Endodermal cell (in vitro differentiated cells): ENCODE results near the gene RASGEF1C. TPM values are rescaled to one million over a fixed set of nuclear protein-coding genes. Genes with fewer than 3 reads are reported as not detected.

Source experiments
- DNase-seq: peaks from one replicate; pipeline ENCODE4 v3.0.0-alpha.2; 2017
- H3K27ac ChIP-seq: 2 replicates; pipeline ENCODE4 v1.5.1; 2013; ENCODE audit warnings: mild to moderate bottlenecking, low read depth, low read length, moderate library complexity
- H3K27me3 ChIP-seq: 2 replicates; pipeline ENCODE4 v1.6.1; 2013; ENCODE audit warnings: mild to moderate bottlenecking, low read length, moderate library complexity; ENCODE audit not compliant: insufficient read depth, control insufficient read depth, poor library complexity, severe bottlenecking
- H3K36me3 ChIP-seq: 2 replicates; pipeline ENCODE4 v1.7.0; 2013; ENCODE audit warnings: mild to moderate bottlenecking, low read length, moderate library complexity; ENCODE audit not compliant: control insufficient read depth, insufficient read depth
- H3K4me1 ChIP-seq: one replicate; pipeline ENCODE4 v1.7.0; 2013; ENCODE audit warnings: low read length; ENCODE audit not compliant: control insufficient read depth, insufficient read depth
- H3K4me3 ChIP-seq: 2 replicates; pipeline ENCODE4 v1.5.1; 2013; ENCODE audit warnings: mild to moderate bottlenecking, low read length, moderate library complexity
- H3K9ac ChIP-seq: 2 replicates; pipeline ENCODE4 v1.6.1; 2013; ENCODE audit warnings: mild to moderate bottlenecking, low read length, moderate library complexity; ENCODE audit not compliant: poor library complexity, severe bottlenecking; ENCODE audit errors: extremely low read depth
- H3K9me3 ChIP-seq: 2 replicates; pipeline ENCODE4 v1.6.1; 2013; ENCODE audit warnings: mild to moderate bottlenecking, low read length, moderate library complexity; ENCODE audit not compliant: control insufficient read depth
- H3K27ac Mint-ChIP-seq: 2 replicates; pipeline ENCODE4 v1.8.0; 2020; ENCODE audit warnings: mixed read lengths
- H3K27me3 Mint-ChIP-seq: 2 replicates; pipeline ENCODE4 v1.8.0; 2021; ENCODE audit warnings: mild to moderate bottlenecking, mixed read lengths; ENCODE audit not compliant: insufficient read depth
- H3K36me3 Mint-ChIP-seq: 2 replicates; pipeline ENCODE4 v1.8.0; 2020; ENCODE audit warnings: low read depth, mixed read lengths
- H3K4me1 Mint-ChIP-seq: 2 replicates; pipeline ENCODE4 v1.8.0; 2020; ENCODE audit warnings: mixed read lengths
- H3K4me3 Mint-ChIP-seq: 2 replicates; pipeline ENCODE4 v1.8.0; 2020; ENCODE audit warnings: mild to moderate bottlenecking, moderate library complexity, mixed read lengths
- H3K9me3 Mint-ChIP-seq: 2 replicates; pipeline ENCODE4 v1.8.0; 2020; ENCODE audit warnings: mild to moderate bottlenecking, mixed read lengths
- WGBS, 2 experiments: methylation state at CpG; one replicate each; pipeline versions ENCODE4 v1.1.5 to v1.1.7; 2013; ENCODE audit warnings: missing lambda C conversion rate in 2 of 2, mixed read lengths in 1 of 2; ENCODE audit not compliant: insufficient coverage in 1 of 2, insufficient read length in 1 of 2; 5-methylcytosine and 5-hydroxymethylcytosine counted together
- total RNA-seq, 2 donors: library from RNA; stranded (reverse); fragmentation: NEBNext Ultra II Directional in 1 of 2; extraction: Animal tissue kit (Norgen Biotek cat#: 25700) in 1 of 2; gene quantifications; 2 replicates in 1 of 2; 3 replicates in 1 of 2; pipeline ENCODE4 v1.2.1, GENCODE V29; 2021
- TF ChIP-seq, protein P1 (sequence below): fragments of 200-600 bp; sonication (generic); conservative IDR thresholded peaks from 2 replicates; pipeline ENCODE4 v1.5.0; 2021; ENCODE audit warnings: antibody characterized with exemption, mild to moderate bottlenecking

RASGEF1C gene
- total RNA-seq, 2 donors from 2014 or later = 0.62 to 0.75 TPM

DNA sequence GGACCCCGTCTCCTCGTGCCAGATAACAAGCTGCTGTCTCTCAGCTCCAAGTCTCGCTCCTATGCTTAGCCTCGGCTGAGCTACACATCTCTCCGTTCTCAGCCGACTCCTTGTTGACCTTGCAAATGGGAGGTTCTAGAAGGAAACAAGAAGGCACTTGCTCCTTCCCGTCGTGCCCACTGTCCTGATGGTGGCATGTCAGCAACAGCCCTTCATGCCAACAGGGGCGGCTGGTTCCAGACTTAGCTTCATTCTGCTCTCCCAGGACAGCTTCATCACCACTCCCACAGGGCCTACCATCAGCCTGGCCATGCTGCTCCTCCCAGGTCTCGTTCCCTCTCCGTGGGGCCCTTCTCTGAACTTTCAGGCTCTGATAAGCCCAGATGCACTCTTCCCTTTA is 13.0 kb upstream of the RASGEF1C start:
- peaks cover 58% of the 10 kb centered on the region for H3K9me3 Mint-ChIP-seq
- peaks cover 60% of the 10 kb centered on the region for H3K9me3 ChIP-seq

DNA sequence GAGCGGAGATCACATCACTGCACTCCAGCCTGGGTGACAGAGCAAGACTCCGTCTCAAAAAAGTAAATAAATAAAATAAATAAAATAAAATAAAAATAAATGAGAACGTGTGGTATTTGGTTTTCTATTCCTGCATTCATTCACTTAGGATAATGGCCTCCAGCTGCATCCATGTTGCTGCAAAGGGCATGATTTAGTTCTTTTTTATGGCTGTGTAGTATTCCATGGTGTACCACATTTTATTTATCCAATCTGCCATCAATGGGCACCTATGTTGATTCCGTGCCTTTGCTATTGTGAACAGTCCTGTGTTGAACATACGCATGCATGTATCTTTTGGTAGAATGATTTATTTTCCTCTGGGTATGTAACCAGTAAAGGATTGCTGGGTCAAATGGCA is 8.8 kb upstream of the RASGEF1C start:
- peaks cover 43% of the 10 kb centered on the region for H3K9me3 Mint-ChIP-seq

More for the DNA sequence above, 13.0 kb upstream of the RASGEF1C start:
- Mint-ChIP-seq H3K27me3 (peaks cover 3% of the 10 kb centered on the region), H3K36me3 (peaks cover 23% of the 10 kb centered on the region), H3K4me1 (no peaks in the 10 kb centered on the region), H3K27ac (no peak overlapping the region), H3K4me3 (no peak overlapping the region)
- WGBS, 2 experiments = 93 to 95% methylated on average over 9 to 11 of the region's 11 CpGs
- Histone ChIP-seq H3K4me3 (no peak overlapping the region), H3K36me3 (no peaks in the 10 kb centered on the region), H3K27me3 (no peaks in the 10 kb centered on the region), H3K4me1 (no peaks in the 10 kb centered on the region), H3K27ac (no peak overlapping the region), H3K9ac (no peak overlapping the region)
- TF ChIP-seq, protein P1, sequence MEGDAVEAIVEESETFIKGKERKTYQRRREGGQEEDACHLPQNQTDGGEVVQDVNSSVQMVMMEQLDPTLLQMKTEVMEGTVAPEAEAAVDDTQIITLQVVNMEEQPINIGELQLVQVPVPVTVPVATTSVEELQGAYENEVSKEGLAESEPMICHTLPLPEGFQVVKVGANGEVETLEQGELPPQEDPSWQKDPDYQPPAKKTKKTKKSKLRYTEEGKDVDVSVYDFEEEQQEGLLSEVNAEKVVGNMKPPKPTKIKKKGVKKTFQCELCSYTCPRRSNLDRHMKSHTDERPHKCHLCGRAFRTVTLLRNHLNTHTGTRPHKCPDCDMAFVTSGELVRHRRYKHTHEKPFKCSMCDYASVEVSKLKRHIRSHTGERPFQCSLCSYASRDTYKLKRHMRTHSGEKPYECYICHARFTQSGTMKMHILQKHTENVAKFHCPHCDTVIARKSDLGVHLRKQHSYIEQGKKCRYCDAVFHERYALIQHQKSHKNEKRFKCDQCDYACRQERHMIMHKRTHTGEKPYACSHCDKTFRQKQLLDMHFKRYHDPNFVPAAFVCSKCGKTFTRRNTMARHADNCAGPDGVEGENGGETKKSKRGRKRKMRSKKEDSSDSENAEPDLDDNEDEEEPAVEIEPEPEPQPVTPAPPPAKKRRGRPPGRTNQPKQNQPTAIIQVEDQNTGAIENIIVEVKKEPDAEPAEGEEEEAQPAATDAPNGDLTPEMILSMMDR = no peak
- DNase-seq = no peak

DNA sequence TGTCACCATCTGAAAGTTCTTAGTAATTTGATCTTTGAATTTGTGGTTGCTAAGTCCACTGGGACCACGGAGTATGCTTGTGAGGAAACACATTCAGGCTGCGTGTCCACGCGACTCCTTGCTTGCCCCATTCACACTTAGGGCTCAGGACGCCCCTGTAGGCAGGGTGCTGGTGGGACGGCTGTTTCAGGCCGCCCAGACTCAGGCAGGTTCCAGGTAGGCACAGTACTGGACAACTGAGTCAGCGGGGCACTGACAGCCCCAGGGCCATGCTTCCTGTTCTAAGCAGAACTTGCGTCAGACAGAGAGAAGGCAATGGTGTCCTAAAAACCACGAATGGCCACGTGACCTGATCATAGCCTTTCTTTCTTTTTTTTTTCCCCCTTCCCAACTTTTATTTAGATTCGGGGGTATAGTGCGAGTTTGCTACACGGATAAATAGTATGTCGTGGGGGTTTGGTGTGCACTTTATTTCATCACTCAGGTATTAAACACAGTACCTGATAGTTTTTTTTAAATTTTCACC is 7.7 kb upstream of the RASGEF1C start:
- 94 to 97% methylated on average over 11 to 15 of the region's 15 CpGs for WGBS, 2 experiments
- H3K9ac ChIP-seq = no peak overlapping the region
- H3K27ac Mint-ChIP-seq = no peak overlapping the region
- H3K9me3 ChIP-seq = peaks cover 28% of the 10 kb centered on the region
- peaks cover 7% of the 10 kb centered on the region for H3K27me3 Mint-ChIP-seq
- no peak overlapping the region for H3K4me3 ChIP-seq
- no peaks in the 10 kb centered on the region for H3K27me3 ChIP-seq
- H3K4me1 ChIP-seq = no peaks in the 10 kb centered on the region
- TF ChIP-seq, protein P1 = no peak
- H3K9me3 Mint-ChIP-seq = peaks cover 35% of the 10 kb centered on the region
- no peaks in the 10 kb centered on the region for H3K36me3 Mint-ChIP-seq
- no peaks in the 10 kb centered on the region for H3K36me3 ChIP-seq
- H3K4me3 Mint-ChIP-seq = no peak overlapping the region
- no peak for DNase-seq
- no peak overlapping the region for H3K27ac ChIP-seq
- H3K4me1 Mint-ChIP-seq = no peaks in the 10 kb centered on the region

More for the DNA sequence above, 8.8 kb upstream of the RASGEF1C start:
- H3K4me3 Mint-ChIP-seq = no peak overlapping the region
- TF ChIP-seq, protein P1 = no peak
- 85 to 92% methylated on average over 2 to 4 of the region's 5 CpGs for WGBS, 2 experiments
- Histone ChIP-seq H3K27ac (no peak overlapping the region), H3K4me3 (no peak overlapping the region), H3K9ac (no peak overlapping the region), H3K36me3 (no peaks in the 10 kb centered on the region), H3K9me3 (peaks cover 38% of the 10 kb centered on the region), H3K27me3 (no peaks in the 10 kb centered on the region), H3K4me1 (no peaks in the 10 kb centered on the region)
- no peak for DNase-seq
- peaks cover 4% of the 10 kb centered on the region for H3K27me3 Mint-ChIP-seq
- H3K4me1 Mint-ChIP-seq = no peaks in the 10 kb centered on the region
- H3K36me3 Mint-ChIP-seq = peaks cover 6% of the 10 kb centered on the region
- H3K27ac Mint-ChIP-seq = no peak overlapping the region
